ENCODE results near the gene PRMT2.

Gene PRMT2

DNA sequence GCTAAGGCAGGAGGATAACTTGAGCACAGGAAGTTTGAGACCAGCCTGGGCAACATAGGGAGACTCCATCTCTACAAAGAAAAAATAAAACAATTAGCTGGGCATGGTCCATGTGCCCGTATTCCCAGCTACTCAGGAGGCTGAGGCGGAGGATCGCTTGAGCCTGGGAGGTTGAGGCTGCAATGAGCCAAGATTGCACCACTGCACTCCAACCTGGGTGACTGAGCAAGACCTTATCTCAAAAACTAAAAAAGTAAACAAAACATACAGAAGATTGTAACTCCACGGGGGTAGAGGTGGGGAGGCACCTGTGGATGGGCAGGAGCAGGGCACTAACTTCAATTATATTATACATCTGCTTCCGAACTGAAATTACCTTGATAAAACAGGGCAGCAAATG is 35.2 kb upstream of the PRMT2 start:
- H3K27me3 ChIP-seq (replicated peaks in 2 of 5; ENCODE audit: control insufficient read depth in 4 of 5, insufficient read depth in 5 of 5, low read length in 4 of 5) = no peaks in the 10 kb centered on the region

DNA sequence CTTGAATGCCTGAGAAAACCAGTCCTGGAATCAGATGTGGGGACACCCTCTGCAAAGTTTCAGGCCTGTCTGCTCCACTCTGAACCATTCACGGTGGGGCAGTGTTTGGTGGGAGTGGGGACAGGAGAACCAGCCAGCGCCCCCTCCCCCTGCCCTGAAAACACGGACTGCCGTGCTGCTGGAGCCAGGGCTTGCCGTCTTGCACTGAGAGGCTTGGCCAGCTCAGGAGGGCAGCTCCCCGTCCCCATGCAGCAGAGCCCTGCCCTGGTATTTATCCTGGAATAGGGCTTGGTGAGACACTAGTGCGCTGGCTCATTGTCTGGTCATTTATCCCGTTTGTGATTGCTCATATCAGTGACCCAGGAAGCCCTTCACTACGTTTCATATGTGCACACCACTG is 34.5 kb upstream of the PRMT2 start:
- Histone ChIP-seq H3K27me3 (replicated peaks in 2 of 5; ENCODE audit: control insufficient read depth in 4 of 5, insufficient read depth in 5 of 5, low read length in 4 of 5) (no peaks in the 10 kb centered on the region), H3K9me3 (ENCODE audit: control extremely low read depth in 1 of 5, control insufficient read depth in 4 of 5, insufficient read depth in 2 of 5, low read depth in 1 of 5, low read length in 4 of 5) (no peaks in the 10 kb centered on the region), H3K4me1 (ENCODE audit: control extremely low read depth in 1 of 4, control insufficient read depth in 4 of 4, insufficient read depth in 4 of 4, low read length in 3 of 4) (peaks cover 5 to 39% (median 24%) of the 10 kb centered on the region in 4 experiments), H3K27ac (ENCODE audit: insufficient read depth in 1 of 2, low read depth in 1 of 2, low read length in 2 of 2, poor library complexity in 1 of 2, severe bottlenecking in 2 of 2) (no peak overlapping the region), H3K36me3 (ENCODE audit: control insufficient read depth in 4 of 4, insufficient read depth in 4 of 4, low read length in 3 of 4) (no peaks in the 10 kb centered on the region), H3K4me3 (ENCODE audit: control insufficient read depth in 1 of 7, extremely low read depth in 1 of 7, insufficient read depth in 4 of 7, low read depth in 2 of 7, low read length in 6 of 7) (no peak overlapping the region)
- ChIA-PET CTCF (interaction anchor here (1.0 to 3.1 kb wide), 3 partner anchors 29 to 36 kb away, joined by 3 to 12 read pairs (median 3); no protein-coding TSS in a partner anchor), POLR2A (no interaction called here)
- WGBS (ENCODE audit: insufficient coverage) = 88% methylated on average over 8 of the region's 9 CpGs
- DNase-seq = no peak

More for the DNA sequence above, 35.2 kb upstream of the PRMT2 start:
- Histone ChIP-seq H3K9me3 (ENCODE audit: control extremely low read depth in 1 of 5, control insufficient read depth in 4 of 5, insufficient read depth in 2 of 5, low read depth in 1 of 5, low read length in 4 of 5) (peaks cover 0 to under 1% (median 0%) of the 10 kb centered on the region in 5 experiments), H3K27ac (ENCODE audit: insufficient read depth in 1 of 2, low read depth in 1 of 2, low read length in 2 of 2, poor library complexity in 1 of 2, severe bottlenecking in 2 of 2) (no peak overlapping the region), H3K36me3 (ENCODE audit: control insufficient read depth in 4 of 4, insufficient read depth in 4 of 4, low read length in 3 of 4) (no peaks in the 10 kb centered on the region), H3K4me3 (ENCODE audit: control insufficient read depth in 1 of 7, extremely low read depth in 1 of 7, insufficient read depth in 4 of 7, low read depth in 2 of 7, low read length in 6 of 7) (no peak overlapping the region), H3K4me1 (ENCODE audit: control extremely low read depth in 1 of 4, control insufficient read depth in 4 of 4, insufficient read depth in 4 of 4, low read length in 3 of 4) (peaks cover 3 to 33% (median 17%) of the 10 kb centered on the region in 4 experiments)
- CTCF ChIA-PET = interaction anchor here (1.0 kb wide), 1 partner anchor 34 kb away, joined by 3 read pairs; no protein-coding TSS in a partner anchor
- POLR2A ChIA-PET = no interaction called here
- WGBS (ENCODE audit: insufficient coverage) = 100% methylated on average over 4 of the region's 5 CpGs
- no peak for DNase-seq

DNA sequence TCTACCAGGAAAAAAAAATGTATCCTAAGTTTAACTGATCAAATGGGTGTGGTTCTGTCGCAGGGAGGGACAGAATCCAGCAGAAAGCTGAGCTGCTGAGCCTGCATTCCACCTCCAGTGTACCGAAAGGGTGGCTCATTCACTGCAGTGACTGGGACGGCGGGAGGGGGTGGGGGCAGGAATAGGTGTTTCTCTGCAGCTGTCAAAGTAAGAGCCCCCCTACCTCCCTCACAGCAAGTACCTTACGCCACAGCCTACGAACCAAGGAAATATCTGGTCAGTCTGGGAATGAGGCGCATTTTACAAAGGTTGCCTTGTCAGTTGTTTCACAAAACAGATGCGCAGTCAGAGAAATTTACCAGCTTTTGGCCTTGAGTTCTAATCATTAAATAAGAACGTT is 32.2 kb upstream of the PRMT2 start:
- ChIA-PET CTCF (interaction anchor here (3.1 kb wide), 1 partner anchor 34 kb away, joined by 12 read pairs; no protein-coding TSS in a partner anchor), POLR2A (no interaction called here)
- H3K36me3 ChIP-seq (ENCODE audit: control insufficient read depth in 4 of 4, insufficient read depth in 4 of 4, low read length in 3 of 4) = no peaks in the 10 kb centered on the region
- H3K4me3 ChIP-seq (ENCODE audit: control insufficient read depth in 1 of 7, extremely low read depth in 1 of 7, insufficient read depth in 4 of 7, low read depth in 2 of 7, low read length in 6 of 7) = no peak overlapping the region
- WGBS (ENCODE audit: insufficient coverage) = 94% methylated on average over 4 of the region's 9 CpGs
- no peak overlapping the region for H3K27ac ChIP-seq (ENCODE audit: insufficient read depth in 1 of 2, low read depth in 1 of 2, low read length in 2 of 2, poor library complexity in 1 of 2, severe bottlenecking in 2 of 2)
- no peaks in the 10 kb centered on the region for H3K27me3 ChIP-seq (replicated peaks in 2 of 5; ENCODE audit: control insufficient read depth in 4 of 5, insufficient read depth in 5 of 5, low read length in 4 of 5)
- no peaks in the 10 kb centered on the region for H3K9me3 ChIP-seq (ENCODE audit: control extremely low read depth in 1 of 5, control insufficient read depth in 4 of 5, insufficient read depth in 2 of 5, low read depth in 1 of 5, low read length in 4 of 5)
- H3K4me1 ChIP-seq (ENCODE audit: control extremely low read depth in 1 of 4, control insufficient read depth in 4 of 4, insufficient read depth in 4 of 4, low read length in 3 of 4) = peaks cover 8 to 62% (median 38%) of the 10 kb centered on the region in 4 experiments
- no peak for DNase-seq

DNA sequence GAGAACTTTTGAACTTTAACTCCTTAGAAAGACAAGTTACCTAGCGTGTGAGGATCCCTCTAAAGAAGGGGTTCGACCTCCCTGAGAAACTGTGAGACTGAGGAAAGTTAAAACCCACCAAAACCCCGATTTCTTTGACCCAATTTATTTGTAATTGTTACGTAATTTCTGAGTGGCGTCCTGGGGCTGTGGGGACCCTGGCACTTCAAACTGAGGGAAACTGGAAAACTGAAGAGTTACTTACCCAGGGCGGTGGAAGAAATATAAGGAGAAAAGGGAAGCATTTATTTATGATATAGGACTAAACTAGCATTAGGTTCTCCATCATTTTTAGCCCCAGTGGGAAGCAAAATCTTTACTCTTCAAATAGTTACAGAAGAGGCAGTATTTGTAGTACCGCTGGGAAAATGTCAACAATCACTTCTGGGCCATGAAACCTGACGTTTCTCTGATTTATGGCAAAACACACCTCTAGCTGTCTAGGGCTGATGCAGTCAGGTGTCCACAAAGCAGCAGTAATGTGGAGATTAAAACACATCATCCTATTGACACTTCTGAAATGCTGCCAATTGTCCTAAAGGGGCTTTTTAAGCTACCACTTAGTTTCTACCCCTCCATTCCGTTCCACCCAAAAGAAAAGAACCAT is 31.0 kb upstream of the PRMT2 start:
- H3K36me3 ChIP-seq (ENCODE audit: control insufficient read depth in 4 of 4, insufficient read depth in 4 of 4, low read length in 3 of 4) = no peaks in the 10 kb centered on the region
- peak overlapping the region in 1 of 7 experiments; percentile 31 for H3K4me3 ChIP-seq (ENCODE audit: control insufficient read depth in 1 of 7, extremely low read depth in 1 of 7, insufficient read depth in 4 of 7, low read depth in 2 of 7, low read length in 6 of 7)
- no peak overlapping the region for H3K27ac ChIP-seq (ENCODE audit: insufficient read depth in 1 of 2, low read depth in 1 of 2, low read length in 2 of 2, poor library complexity in 1 of 2, severe bottlenecking in 2 of 2)
- DNase-seq = no peak
- no peaks in the 10 kb centered on the region for H3K27me3 ChIP-seq (replicated peaks in 2 of 5; ENCODE audit: control insufficient read depth in 4 of 5, insufficient read depth in 5 of 5, low read length in 4 of 5)
- no peaks in the 10 kb centered on the region for H3K9me3 ChIP-seq (ENCODE audit: control extremely low read depth in 1 of 5, control insufficient read depth in 4 of 5, insufficient read depth in 2 of 5, low read depth in 1 of 5, low read length in 4 of 5)
- ChIA-PET POLR2A (no interaction called here), CTCF (no interaction called here)
- WGBS (ENCODE audit: insufficient coverage) = 89% methylated on average over 4 of the region's 9 CpGs
- peaks cover 8 to 65% (median 35%) of the 10 kb centered on the region in 4 experiments for H3K4me1 ChIP-seq (ENCODE audit: control extremely low read depth in 1 of 4, control insufficient read depth in 4 of 4, insufficient read depth in 4 of 4, low read length in 3 of 4)

DNA sequence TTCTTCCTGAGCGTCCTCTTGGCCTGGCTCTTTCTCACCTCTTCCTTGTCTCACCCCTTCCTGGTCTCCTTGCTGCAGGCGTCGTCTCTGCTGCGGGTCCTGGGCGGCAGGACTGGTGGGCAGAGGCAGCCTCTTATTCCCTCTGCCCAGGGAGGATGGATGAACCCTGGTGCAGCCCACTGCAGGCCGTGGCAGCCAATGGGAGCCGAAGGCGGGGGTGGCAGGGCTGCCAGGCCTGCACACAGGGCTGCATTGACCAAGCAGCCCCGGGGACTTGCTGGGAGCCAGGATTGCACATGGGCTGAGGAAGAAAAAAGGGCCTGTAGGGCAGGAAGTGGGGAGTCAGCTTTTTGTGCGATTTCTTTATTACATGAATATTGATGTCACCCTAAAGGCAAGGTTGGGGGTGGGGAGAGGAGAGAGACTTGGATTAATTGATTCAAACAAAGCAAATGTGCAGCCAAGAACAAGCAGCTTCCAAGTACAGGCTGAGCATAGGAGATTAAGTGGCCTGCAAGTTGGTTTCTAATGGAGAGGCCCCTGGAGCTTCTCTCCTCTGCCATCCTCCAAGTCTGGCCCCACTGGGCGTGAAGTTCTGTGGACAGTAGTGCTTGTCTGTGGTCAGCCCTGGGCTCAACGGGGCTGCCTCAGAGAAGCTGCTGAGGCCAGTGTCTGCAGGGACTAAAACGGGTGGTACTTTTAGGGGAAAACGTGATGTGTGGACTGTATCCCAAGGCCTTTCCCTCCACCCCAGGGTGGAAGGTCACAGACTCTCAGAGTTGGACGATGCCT is 30.3 kb upstream of the PRMT2 start, which contains the start of gene S100B:
TSS of gene S100B (minus strand) at position 108 of the 792 bp plus-strand sequence. CDS start 2,667 bp downstream, outside the sequence.
- Histone ChIP-seq H3K9me3 (ENCODE audit: control extremely low read depth in 1 of 5, control insufficient read depth in 4 of 5, insufficient read depth in 2 of 5, low read depth in 1 of 5, low read length in 4 of 5) (peaks cover 0 to 3% (median 2%) of the 10 kb centered on the region in 5 experiments), H3K27ac (ENCODE audit: insufficient read depth in 1 of 2, low read depth in 1 of 2, low read length in 2 of 2, poor library complexity in 1 of 2, severe bottlenecking in 2 of 2) (peak within 1 kb of the TSS in 1 of 2 experiments; percentile 44), H3K4me1 (ENCODE audit: control extremely low read depth in 1 of 4, control insufficient read depth in 4 of 4, insufficient read depth in 4 of 4, low read length in 3 of 4) (peaks cover 8 to 65% (median 35%) of the 10 kb centered on the region in 4 experiments), H3K4me3 (ENCODE audit: control insufficient read depth in 1 of 7, extremely low read depth in 1 of 7, insufficient read depth in 4 of 7, low read depth in 2 of 7, low read length in 6 of 7) (peak within 1 kb of the TSS in 4 of 7 experiments; percentile 30 to 52 (median 33)), H3K27me3 (replicated peaks in 2 of 5; ENCODE audit: control insufficient read depth in 4 of 5, insufficient read depth in 5 of 5, low read length in 4 of 5) (no peaks in the 10 kb centered on the region), H3K36me3 (ENCODE audit: control insufficient read depth in 4 of 4, insufficient read depth in 4 of 4, low read length in 3 of 4) (no peaks in the 10 kb centered on the region)
- ChIA-PET CTCF (interaction anchor here (1.5 to 1.6 kb wide), 2 partner anchors 27 to 34 kb away, joined by 4 to 5 read pairs; no protein-coding TSS in a partner anchor), POLR2A (interaction anchor here (0.8 to 1.6 kb wide), 2 partner anchors 18 to 31 kb away, joined by 4 to 5 read pairs; partner anchors contain the start of gene PRMT2)
- DNase-seq = peak in 2 of 3 donors; percentile 29 to 40
- 74% methylated on average over 14 of the region's 15 CpGs for WGBS (ENCODE audit: insufficient coverage)

DNA sequence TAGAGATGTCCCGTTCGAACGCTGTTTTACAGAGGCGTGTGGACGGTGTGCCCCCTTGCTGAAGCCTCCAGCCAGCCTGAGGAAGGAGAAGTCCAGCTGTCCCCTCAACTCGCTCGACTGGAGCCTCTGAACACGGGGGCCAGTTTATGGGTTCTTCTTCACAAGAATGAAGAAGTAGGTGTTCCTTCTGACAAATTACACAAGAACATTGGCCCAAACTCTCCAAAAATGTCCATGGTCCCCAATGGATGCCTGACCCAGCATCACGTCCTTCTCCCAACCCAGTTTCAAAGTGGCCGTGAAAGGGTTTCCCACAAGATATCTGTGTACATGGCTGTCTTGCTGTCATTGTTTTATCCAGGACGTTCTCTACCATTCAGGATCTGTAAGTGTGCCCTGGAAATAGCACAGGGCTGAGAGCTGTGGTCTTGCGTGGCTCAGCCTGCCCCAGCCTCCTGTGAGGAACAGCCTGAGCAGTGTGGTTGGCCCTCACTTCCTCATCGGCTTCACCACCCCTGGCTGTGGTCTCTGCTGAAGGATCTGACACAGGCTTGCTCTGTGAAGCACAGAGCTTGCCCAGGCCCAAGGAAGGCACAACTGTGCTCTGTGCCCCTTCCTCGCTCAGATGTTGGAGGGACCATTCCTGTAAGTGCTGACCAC is 29.6 kb upstream of the PRMT2 start:
- H3K4me1 ChIP-seq (ENCODE audit: control extremely low read depth in 1 of 4, control insufficient read depth in 4 of 4, insufficient read depth in 4 of 4, low read length in 3 of 4) = peaks cover 8 to 65% (median 35%) of the 10 kb centered on the region in 4 experiments
- WGBS (ENCODE audit: insufficient coverage) = 45% methylated on average over 13 of the region's 14 CpGs
- DNase-seq = peak; percentile 85 to 96 (median 95)
- H3K27ac ChIP-seq (ENCODE audit: insufficient read depth in 1 of 2, low read depth in 1 of 2, low read length in 2 of 2, poor library complexity in 1 of 2, severe bottlenecking in 2 of 2) = peak overlapping the region; percentile 34 to 69
- POLR2A ChIA-PET = interaction anchor here (0.8 to 1.6 kb wide), 2 partner anchors 17 to 30 kb away, joined by 4 to 5 read pairs; partner anchors contain the start of gene PRMT2
- CTCF ChIA-PET = interaction anchor here (1.4 to 1.6 kb wide), 4 partner anchors 9 to 34 kb away, joined by 4 to 6 read pairs (median 5); no protein-coding TSS in a partner anchor
- H3K4me3 ChIP-seq (ENCODE audit: control insufficient read depth in 1 of 7, extremely low read depth in 1 of 7, insufficient read depth in 4 of 7, low read depth in 2 of 7, low read length in 6 of 7) = peak overlapping the region in 4 of 7 experiments; percentile 28 to 52 (median 32)
- H3K27me3 ChIP-seq (replicated peaks in 2 of 5; ENCODE audit: control insufficient read depth in 4 of 5, insufficient read depth in 5 of 5, low read length in 4 of 5) = no peaks in the 10 kb centered on the region
- H3K36me3 ChIP-seq (ENCODE audit: control insufficient read depth in 4 of 4, insufficient read depth in 4 of 4, low read length in 3 of 4) = no peaks in the 10 kb centered on the region
- peaks cover 0 to 10% (median 4%) of the 10 kb centered on the region in 5 experiments for H3K9me3 ChIP-seq (ENCODE audit: control extremely low read depth in 1 of 5, control insufficient read depth in 4 of 5, insufficient read depth in 2 of 5, low read depth in 1 of 5, low read length in 4 of 5)
